ENCODE data around the gene SPOP. TPM values are rescaled to one million over a fixed set of nuclear protein-coding genes. Genes with fewer than 3 reads are reported as not detected.

Gene SPOP
- total and polyA plus RNA-seq, 9 of the 15 experiments (the other 6 are each of a cell fraction or from before 2014, with no cell fraction given), result 34.2 to 65.9 (median 39.7) TPM

DNA sequence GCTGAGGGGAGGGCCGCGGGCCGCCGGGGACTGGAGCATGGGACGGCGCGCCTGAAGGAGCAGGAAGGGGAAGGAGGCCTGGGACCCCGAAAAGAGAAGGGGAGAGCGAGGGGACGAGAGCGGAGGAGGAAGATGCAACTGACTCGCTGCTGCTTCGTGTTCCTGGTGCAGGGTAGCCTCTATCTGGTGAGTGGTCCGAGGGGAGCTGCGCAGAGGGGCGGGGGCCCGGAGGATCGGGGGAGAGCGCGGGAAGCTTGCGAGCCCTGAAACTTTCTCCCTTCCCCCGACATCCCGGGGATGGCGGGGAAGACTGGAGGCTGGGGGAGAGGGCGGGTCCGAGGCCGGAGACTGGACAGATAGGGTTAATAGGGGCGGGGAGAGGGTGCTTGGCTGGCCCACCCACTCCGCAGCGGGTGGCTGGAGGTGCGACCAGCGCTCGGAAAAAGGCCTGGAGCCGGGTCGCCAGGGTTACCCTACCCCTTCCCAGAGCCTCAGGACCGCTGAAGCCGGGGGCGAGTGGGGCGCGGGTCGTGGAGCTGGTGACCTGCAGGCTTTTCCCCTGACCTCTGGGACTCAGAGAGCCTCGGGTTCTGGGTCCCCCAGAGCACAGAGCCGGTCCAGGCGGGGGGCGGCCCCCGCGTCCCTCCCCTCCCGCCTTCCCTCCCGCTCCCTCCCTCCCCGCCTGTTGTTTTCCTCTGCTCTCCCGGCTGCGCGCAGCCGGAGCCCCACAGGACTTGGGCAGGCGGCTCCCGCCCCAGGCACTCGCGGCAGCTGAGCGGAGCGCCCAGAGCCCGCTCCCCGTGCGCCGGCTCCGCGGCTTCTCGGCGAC lies 101.6 kb downstream of the SPOP start (continued):
- TF ChIP-seq, protein P1, sequence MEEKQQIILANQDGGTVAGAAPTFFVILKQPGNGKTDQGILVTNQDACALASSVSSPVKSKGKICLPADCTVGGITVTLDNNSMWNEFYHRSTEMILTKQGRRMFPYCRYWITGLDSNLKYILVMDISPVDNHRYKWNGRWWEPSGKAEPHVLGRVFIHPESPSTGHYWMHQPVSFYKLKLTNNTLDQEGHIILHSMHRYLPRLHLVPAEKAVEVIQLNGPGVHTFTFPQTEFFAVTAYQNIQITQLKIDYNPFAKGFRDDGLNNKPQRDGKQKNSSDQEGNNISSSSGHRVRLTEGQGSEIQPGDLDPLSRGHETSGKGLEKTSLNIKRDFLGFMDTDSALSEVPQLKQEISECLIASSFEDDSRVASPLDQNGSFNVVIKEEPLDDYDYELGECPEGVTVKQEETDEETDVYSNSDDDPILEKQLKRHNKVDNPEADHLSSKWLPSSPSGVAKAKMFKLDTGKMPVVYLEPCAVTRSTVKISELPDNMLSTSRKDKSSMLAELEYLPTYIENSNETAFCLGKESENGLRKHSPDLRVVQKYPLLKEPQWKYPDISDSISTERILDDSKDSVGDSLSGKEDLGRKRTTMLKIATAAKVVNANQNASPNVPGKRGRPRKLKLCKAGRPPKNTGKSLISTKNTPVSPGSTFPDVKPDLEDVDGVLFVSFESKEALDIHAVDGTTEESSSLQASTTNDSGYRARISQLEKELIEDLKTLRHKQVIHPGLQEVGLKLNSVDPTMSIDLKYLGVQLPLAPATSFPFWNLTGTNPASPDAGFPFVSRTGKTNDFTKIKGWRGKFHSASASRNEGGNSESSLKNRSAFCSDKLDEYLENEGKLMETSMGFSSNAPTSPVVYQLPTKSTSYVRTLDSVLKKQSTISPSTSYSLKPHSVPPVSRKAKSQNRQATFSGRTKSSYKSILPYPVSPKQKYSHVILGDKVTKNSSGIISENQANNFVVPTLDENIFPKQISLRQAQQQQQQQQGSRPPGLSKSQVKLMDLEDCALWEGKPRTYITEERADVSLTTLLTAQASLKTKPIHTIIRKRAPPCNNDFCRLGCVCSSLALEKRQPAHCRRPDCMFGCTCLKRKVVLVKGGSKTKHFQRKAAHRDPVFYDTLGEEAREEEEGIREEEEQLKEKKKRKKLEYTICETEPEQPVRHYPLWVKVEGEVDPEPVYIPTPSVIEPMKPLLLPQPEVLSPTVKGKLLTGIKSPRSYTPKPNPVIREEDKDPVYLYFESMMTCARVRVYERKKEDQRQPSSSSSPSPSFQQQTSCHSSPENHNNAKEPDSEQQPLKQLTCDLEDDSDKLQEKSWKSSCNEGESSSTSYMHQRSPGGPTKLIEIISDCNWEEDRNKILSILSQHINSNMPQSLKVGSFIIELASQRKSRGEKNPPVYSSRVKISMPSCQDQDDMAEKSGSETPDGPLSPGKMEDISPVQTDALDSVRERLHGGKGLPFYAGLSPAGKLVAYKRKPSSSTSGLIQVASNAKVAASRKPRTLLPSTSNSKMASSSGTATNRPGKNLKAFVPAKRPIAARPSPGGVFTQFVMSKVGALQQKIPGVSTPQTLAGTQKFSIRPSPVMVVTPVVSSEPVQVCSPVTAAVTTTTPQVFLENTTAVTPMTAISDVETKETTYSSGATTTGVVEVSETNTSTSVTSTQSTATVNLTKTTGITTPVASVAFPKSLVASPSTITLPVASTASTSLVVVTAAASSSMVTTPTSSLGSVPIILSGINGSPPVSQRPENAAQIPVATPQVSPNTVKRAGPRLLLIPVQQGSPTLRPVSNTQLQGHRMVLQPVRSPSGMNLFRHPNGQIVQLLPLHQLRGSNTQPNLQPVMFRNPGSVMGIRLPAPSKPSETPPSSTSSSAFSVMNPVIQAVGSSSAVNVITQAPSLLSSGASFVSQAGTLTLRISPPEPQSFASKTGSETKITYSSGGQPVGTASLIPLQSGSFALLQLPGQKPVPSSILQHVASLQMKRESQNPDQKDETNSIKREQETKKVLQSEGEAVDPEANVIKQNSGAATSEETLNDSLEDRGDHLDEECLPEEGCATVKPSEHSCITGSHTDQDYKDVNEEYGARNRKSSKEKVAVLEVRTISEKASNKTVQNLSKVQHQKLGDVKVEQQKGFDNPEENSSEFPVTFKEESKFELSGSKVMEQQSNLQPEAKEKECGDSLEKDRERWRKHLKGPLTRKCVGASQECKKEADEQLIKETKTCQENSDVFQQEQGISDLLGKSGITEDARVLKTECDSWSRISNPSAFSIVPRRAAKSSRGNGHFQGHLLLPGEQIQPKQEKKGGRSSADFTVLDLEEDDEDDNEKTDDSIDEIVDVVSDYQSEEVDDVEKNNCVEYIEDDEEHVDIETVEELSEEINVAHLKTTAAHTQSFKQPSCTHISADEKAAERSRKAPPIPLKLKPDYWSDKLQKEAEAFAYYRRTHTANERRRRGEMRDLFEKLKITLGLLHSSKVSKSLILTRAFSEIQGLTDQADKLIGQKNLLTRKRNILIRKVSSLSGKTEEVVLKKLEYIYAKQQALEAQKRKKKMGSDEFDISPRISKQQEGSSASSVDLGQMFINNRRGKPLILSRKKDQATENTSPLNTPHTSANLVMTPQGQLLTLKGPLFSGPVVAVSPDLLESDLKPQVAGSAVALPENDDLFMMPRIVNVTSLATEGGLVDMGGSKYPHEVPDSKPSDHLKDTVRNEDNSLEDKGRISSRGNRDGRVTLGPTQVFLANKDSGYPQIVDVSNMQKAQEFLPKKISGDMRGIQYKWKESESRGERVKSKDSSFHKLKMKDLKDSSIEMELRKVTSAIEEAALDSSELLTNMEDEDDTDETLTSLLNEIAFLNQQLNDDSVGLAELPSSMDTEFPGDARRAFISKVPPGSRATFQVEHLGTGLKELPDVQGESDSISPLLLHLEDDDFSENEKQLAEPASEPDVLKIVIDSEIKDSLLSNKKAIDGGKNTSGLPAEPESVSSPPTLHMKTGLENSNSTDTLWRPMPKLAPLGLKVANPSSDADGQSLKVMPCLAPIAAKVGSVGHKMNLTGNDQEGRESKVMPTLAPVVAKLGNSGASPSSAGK (IDR thresholded peaks at IDR 0.05), result no peak
- TF ChIP-seq, protein P2, sequence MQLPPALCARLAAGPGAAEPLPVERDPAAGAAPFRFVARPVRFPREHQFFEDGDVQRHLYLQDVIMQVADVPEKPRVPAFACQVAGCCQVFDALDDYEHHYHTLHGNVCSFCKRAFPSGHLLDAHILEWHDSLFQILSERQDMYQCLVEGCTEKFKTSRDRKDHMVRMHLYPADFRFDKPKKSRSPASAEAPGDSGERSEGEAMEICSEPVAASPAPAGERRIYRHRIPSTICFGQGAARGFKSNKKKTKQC (CRISPR knock-in tag; IDR thresholded peaks at IDR 0.05), result 0 out of 2 replicates have a peak, but pooled peaks have one; percentile 8
- TF ChIP-seq, protein P3, sequence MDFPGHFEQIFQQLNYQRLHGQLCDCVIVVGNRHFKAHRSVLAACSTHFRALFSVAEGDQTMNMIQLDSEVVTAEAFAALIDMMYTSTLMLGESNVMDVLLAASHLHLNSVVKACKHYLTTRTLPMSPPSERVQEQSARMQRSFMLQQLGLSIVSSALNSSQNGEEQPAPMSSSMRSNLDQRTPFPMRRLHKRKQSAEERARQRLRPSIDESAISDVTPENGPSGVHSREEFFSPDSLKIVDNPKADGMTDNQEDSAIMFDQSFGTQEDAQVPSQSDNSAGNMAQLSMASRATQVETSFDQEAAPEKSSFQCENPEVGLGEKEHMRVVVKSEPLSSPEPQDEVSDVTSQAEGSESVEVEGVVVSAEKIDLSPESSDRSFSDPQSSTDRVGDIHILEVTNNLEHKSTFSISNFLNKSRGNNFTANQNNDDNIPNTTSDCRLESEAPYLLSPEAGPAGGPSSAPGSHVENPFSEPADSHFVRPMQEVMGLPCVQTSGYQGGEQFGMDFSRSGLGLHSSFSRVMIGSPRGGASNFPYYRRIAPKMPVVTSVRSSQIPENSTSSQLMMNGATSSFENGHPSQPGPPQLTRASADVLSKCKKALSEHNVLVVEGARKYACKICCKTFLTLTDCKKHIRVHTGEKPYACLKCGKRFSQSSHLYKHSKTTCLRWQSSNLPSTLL (IDR thresholded peaks at IDR 0.05), result no peak
- TF ChIP-seq HMGN3 (IDR thresholded peaks at IDR 0.05; ENCODE audit: borderline replicate concordance, extremely low read depth, insufficient read length, low read depth, low read length) (peak; percentile 19), CCNT2 (IDR thresholded peaks at IDR 0.05; ENCODE audit: borderline replicate concordance, extremely low read depth, insufficient read length, low read depth, low read length) (peak; percentile 23), NCOA6 (IDR thresholded peaks at IDR 0.05) (no peak), ELF1 (tag; IDR thresholded peaks at IDR 0.05) (no peak)
- TF ChIP-seq, protein P4, sequence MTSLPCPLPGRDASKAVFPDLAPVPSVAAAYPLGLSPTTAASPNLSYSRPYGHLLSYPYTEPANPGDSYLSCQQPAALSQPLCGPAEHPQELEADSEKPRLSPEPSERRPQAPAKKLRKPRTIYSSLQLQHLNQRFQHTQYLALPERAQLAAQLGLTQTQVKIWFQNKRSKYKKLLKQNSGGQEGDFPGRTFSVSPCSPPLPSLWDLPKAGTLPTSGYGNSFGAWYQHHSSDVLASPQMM (CRISPR knock-in tag; IDR thresholded peaks at IDR 0.05), result no peak
